GM04503 (cell line): ENCODE results near the gene GPC4.

Experiments
- DNase-seq: peaks from one replicate; pipeline ENCODE4 v3.0.0-alpha.2; 2012; ENCODE audit warnings: low read depth

The GPC4 gene

DNA sequence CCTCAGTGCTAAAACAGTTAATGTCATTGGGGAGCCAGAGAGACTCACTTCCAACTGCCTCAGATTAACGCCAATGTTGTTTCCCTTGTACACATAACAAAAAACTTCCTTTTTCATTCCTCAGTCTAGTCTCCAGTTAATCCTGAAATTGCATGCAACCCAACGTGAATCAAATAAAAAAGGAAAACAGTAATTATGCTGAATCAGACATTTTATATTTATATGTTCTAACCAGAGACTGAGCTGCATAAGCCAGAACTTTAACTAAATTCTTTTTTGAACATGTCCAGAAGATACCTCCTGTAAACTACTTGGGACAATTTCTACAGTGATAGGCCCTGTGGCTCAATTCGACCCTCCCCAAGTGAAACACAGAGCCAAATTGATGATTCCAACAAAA, 4.7 kb downstream of the GPC4 start:
- no peak for DNase-seq

DNA sequence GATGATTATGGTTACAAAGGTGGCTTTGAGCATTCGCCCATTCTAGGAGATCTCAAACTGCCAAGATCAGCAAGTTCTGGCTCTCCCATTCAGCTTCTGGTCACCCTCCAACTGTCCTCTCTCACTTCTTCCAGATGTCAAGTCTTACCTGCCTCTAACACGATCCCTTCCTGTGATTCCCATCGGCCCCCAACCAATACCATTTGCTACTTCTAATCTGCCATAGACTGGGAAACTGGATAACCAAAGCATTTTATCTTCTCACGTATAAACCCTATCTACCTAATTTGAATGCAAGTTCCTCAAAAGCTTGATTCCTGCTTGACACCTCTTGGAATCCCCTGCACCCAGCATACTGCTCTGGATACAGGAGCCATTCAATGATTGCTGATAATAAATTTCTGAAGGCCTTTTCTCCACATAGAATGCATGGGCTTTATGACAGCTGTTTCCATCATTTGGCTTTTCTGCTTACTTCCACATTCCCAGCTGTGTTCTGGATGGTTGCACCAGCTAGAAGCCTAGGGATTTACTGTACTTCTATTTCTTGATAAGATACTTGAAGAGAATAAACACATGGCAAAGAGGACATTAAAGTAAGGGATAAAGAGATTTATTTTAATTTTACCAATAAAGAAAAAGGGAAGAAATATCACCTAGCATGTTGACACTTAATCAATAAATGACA, 9.6 kb downstream of the GPC4 start:
- no peak for DNase-seq

DNA sequence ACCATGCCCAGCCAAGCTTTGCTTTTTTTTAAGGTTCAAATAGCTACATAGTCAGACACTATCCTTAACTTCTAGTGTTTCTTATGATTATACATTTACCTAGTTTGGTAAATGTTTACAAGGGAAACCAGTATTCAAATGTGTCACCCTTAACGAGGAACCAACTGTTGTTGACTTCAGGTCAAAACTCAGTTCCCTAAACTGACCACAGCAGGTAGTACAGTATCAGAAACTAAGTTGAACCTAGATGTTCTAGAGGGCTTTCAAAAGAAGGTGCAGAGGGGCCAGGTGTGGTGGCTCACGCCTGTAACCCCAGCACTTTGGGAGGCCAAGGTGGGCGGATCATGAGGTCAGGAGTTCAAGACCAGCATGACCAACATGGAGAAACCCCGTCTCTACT, 11.3 kb downstream of the GPC4 start:
- no peak for DNase-seq

DNA sequence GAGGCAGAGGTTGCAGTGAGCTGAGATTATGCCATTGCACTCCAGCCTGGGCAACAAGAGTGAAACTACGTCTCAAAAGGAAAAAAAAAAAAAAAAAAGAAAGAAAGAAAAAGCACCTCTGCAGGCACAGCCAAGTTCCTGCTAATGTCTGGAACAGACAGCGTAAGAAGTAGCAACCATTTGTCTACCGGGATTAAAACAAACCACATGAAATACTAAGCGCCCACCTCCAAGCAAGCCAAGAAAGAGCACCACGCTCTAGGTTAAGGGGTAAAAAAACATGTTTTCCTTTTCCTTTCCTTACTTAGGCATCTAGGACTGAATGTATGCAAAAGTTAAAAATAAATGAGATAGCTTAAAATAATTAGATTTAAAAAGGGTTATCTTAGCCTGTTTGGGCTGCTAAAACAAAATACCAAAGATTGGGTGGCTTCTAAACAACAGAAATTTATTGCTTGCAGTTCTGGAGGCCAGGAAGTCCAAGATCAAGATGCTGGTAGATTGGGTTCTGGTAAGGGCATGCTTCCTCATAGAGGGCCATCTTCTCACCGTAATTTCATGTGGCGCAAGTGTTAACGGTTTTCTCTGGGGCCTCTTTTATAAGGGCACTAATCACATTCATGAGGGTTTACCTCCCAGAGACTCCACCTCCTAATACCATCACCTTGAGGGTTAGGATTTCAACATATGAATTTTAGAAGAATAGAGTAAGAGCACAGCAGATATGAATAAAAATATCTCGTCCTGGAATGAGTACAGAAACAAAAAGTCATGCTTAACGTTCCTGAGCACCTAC, 12.3 kb downstream of the GPC4 start:
- no peak for DNase-seq

DNA sequence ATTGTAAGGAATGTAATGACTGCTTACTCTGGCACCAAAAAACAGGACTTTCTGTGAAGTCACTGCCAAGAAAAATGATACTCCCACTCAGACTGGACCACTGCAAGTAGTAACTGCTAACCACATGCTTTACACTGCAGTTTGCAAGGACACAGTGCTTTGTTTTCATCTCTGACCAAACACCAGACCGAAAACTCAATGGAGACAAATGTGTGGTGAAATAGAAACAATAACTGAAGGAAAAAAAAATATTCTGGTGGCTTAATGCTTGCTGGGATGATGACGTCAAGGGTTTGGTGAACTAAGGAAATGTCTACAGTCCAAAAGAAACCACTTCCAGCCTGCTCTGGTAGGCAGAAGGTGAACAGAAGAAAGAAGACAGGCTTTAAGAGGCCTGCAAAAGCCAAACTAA, 13.2 kb downstream of the GPC4 start:
- DNase-seq, result no peak

DNA sequence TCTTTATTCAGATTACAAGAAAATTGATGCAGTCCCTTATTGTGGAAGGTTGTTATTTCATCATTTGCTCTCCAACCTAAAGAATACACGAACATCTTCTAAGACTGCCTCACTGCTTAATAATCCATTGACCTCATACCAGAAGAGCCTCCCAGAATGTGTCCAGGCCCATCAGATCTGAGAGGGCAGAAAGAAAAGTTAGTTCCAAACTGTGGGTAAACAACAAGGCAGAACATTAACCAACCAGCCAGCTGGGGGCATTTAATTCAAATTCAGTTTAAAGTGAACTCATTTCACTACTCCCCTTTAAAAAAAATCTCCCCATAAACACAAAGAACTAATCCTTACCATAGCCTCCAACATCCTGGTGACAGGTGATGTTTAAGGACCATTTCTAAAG, 13.8 kb downstream of the GPC4 start:
- no peak for DNase-seq

DNA sequence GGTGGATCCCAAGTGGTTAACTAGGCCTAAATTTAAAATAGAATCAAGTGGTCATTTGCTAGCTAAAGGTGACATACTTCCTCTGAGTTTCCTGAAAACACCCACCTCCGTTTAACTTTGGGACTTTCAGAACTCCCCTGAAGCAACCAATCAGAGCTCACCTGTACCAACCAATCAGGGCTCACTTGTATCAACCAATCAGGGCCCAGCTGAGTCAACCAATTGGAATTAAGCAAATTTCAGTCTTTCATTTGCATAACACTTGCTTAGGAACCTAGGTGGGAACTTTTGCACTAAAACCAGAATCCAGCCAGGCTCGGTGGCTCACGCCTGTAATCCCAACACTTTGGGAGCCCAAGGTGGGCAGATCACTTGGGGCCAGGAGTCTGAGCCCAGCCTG, 15.9 kb downstream of the GPC4 start:
- DNase-seq, result no peak

DNA sequence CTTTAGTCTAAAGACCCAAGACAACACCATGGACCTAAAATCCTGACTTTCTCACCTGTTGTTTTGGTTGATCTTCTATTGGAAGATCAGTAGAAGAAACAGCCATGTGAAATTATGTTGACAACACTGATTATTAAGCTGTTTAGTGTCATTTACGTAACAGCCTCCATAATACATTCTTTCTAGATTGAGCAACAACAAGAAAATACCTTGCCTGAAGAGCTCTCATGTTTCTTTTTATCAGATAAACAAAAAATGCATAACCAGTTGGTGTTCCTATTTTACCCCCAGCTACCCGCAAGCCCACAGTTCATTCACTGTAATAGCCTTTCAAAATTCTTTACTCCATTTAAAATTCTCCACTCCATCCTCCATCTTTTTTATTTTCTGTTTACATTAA, 20.5 kb downstream of the GPC4 start:
- DNase-seq, result no peak

DNA sequence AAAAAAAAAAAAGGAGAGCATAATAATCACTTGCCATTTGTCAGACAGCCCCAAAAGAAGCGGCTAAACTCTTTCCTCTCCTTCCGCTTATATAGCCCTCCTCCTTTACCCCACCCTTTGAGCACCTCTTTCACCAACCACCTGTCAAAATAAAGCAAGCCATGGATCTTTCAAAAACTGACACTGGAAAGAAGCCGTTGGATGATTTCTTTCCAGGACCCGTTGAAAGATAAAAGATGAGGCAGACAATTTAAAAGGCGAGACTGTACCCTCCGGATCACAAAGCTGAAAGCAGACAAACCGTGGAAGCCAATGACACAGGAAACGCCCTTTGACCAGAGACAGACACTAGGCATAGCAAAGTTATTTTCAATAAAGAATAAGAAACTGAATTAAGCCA, 22.6 kb downstream of the GPC4 start:
- no peak for DNase-seq

DNA sequence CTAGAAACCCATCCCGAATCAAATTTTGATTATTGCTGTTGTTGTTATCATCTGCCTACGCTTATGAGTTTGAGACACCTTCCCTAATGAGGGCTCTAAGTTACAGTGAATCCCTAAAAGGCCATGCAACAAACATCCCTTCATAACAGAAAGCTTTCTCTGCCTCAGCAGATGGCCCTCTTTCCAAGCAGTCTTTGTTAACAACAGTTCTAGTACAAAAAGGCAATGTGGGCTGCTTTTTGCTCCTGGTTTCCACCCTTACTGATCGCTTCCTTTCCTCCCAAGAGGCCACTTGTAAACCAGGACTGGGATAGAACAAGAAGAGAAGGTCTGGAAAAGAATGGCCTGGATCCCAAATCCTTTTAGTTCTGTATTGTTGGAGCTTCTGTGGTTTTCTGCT, 24.2 kb downstream of the GPC4 start:
- no peak for DNase-seq

DNA sequence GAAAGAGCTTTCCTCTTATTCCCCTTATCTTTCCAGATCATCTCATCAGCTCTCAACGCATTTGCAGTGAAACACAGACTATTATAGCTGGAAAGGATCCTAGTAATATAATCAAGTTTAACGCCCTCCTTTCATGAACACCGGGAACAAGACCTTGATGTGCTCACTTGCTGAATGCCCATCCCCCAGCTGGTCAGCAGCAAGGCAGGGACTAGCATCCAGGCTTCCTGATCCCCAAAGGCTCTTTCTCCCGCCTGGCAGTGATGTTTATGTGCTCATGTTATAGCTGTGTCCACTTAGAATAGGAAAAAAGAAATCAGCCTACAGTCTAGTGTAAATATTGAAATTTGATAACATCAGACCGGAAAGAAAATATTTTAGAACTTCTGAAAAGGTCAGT, 24.6 kb downstream of the GPC4 start:
- DNase-seq, result no peak

DNA sequence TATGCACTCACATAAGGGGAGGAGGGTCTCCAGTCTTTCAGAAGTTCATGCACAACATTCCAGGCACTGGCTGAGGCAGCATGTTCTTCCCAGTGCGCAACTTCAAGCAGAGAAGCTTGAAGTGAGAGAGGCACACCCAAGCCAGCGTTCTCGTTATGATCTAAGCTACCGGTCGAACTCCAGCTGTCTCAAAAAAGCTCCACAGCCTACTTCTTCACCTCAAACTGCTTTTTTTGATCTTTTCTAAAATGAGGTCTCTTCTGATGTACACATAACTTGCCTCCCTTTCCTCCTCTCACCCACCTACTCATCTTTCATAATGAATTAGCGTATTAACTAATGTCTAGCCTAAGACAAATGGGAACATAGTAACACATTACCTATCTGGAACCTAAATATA, 25.3 kb downstream of the GPC4 start:
- no peak for DNase-seq

DNA sequence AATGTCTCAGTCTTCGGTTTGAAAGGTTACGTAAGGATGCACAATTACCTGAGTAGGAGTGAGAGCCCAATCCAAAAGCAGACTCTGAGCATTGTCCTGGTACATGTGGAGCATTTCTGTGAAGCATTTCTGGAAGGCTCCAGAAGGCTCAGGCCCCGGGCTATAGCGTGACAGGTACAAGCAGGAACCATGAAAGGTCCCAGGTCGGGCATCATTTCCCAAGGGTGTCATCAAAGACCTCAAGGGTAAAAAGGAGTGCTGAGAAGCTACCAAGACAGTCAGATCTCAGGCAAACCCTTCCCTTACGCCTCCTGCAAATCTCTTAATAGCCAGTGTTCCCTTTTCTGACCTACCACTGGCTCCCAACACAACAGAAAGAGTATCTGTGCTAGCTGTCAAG, 30.8 kb downstream of the GPC4 start:
- no peak for DNase-seq

DNA sequence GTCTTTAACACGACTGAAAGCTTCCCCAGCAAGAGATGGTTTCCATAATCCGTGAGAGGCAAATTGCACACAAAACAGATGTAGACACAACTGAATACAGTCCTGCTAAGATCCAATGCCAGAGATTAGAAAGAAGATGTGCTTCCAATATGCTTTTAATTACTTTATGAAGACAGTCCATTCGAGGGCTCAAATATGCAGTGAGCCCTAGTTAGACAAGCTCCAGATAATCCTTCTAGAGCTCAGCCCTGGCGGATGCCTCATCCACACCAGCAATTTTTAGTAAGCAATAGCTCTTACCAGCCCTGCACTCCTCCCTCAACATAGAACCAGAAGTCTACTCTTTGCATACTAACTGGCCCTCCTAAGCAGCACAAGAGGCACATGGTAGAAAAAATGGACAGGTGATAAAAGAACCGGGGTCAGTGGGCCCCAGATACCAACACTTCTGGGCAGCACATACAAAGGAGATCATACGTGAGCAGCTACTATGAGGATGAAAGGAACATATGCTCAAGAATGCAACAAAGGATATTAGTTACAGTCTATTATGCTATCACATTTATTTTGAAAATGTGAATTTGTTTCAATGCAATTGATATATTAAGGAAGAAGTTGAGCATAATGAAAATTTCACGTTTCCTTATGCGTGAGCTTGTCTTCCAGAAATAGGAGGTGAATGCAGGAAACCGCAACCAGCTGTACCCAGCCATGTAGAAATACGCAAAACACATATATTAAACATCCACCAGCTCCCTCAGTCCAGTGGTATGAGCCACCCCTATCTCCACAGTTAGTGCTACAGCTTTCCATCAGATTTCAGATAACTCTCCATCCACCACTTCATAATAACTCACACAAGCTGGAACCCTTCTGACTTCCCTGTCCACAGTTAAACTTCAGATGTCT, 34.3 kb downstream of the GPC4 start:
- DNase-seq, result no peak

DNA sequence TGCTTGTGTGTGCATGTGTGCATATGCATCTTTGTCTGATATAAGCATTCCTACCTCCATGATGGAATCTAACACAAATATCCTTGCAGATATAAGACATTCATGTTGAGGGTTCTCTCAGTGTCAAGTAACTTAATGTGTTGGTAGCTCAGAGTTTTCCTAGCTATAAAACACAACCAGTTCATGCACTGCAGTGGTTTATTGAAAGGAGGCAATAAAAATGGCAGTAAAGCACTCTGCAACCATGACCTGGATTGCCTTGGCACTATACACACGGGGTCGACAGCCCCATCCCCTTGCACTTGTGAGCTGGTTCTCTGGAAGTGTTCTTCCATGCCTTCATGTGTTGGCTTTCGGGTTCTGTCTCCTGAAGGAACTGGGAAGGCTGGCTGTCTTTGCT, 38.9 kb downstream of the GPC4 start:
- no peak for DNase-seq

DNA sequence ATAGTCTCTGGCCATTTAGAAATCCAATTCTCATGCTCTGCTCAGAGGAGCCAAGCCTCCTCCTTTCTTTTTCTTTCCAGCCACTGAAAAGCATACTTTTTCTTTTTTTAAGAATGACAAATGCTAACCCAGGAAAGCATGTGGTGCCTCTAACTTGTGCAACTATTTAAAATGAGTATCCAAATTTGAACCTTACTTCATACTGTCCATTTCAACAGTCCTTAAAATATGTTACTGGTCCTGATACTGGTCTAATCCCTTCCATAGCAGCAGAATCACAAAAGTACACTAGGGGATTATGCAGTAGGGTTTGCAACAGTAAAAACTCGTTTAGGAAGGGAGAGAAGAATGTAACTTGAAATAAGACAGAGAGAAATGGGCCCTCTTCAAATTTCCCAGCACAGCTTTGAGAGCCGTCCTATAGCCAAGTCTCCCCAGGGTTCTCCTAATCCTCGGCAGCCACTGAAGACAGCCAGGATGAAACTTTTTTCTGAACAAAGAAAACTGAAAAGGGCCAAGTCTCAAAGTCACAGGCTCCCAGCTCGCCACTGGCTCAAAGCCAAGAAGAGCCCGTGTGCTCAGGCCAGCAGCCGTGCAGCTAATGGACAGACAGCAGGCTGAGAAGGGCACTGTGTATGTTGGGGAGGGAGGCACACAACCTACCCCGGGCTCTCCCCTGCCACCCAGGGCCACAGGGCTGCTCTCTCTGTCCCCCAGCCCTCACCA, 39.5 kb downstream of the GPC4 start:
- no peak for DNase-seq

DNA sequence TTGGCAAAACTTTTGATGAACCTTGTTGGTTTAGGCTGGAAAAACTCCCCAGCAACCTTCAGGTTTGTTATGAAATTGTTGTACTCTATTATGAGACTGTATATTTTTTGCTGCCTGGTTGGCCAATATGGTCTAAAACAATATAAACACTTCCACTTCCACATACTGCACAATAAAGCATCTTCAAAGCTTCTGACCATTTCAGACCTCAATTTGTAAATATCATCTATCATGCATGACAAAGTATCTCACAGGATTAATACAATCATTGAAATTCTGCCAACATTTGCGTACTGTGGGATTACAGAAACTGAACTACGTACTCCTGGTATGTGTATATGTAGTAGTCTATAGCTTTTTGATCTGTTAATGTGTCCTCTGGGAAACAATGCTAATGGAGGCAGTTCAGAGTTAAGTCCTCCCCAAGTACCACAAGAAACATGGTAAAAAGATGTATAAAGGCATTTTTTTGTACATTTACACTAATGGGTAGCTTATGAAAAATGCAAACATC, 40.4 kb downstream of the GPC4 start:
- no peak for DNase-seq

DNA sequence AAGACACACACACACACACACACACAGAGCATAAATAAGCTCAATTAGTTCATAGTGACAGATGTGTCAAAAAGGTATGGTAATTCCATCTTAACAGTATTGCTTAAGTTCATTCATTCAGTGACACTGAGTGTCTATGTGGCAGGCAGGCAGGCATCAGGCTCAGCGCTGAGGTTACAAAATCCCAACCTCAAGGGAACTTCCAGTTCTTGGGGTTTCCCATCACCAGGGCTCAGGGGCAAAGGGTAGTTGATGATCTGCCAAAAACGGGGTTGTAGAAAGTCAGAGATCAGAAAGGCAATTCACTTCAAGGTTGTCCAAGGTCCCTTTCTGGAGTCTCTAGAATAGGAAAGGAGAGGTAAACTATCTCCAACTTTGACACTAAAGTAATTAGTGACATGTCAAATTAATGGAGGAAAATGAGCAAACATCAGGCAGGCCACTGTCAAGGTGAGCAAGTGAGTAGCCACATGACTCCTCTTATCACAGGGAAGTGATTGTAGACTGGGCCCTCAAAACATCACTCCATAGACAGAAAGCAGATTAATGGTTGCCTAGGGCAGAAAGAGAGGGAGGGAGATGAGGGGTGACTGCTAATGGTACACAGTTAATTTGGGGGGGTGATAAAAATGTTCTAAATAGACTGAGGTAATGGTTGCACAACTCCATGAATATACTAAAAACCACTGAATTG, 41.8 kb downstream of the GPC4 start:
- no peak for DNase-seq

DNA sequence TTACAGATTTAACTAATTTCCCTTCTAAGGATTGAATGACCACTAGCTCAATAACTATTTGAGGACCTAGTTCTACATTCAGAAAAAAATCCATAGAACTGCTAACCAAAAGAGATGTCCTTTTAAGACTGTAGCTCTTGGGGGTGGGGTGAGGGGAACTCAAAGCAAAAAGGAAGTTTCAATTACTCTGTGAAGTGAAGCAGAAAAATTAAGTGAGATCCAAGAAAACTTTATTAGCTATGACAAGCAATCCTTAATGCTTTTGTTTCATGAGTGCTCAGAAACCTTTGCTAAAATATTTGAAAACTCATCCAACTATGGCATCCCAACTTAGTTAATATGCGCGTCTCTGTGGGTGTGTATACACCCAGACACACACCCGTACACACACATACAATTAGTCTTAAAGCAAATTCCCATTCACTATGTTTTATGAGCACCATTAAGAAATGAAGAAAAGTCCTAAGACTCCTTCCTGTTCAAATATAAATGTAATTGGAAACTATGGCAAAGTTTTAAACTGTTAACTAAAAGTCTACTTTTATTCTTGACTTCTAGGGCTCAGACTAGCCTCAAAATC, 44.5 kb downstream of the GPC4 start:
- no peak for DNase-seq

DNA sequence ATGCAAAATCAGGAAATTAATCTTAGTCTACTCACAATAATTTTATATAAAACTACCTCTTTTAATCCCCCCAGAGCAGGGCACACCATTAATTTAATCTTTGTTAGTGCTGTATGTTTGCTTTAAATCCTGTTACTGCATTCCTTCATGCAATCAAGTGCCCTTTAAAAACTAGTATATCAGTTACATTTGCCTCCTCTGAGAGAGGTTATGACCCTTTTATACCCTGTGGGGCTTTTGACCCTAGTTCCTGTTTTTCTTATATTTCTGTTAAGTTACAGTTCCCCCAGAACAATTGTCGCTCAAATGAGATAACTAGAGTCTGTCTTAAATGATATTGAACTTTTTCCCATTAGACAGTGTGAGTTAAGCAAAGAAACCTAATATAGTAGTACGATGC, 46.2 kb downstream of the GPC4 start:
- DNase-seq, result no peak

DNA sequence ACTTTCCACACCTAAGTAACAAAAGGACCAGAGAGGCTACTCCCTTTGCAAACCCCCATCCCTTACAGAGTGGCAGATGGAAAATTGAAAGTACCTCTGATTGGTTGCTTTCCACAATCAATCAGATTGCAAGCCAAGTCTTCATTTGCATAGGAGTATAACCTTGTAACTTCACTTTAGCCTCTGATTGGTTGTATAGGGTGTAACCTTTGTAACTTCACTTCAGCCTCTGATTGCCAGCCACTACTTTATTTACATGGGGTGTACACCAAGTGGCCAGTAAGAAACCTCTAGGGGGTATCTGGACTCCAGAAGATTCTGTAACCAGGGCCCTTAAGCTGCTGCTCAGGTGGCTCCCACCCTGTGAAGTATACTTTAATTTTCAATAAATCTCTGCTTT, 48.6 kb downstream of the GPC4 start:
- DNase-seq, result no peak
